PFSK-1 (cell line): Measurements from ENCODE around the gene PIK3CG.

Experiments
- FOXP2 ChIP-seq: optimal IDR thresholded peaks from 2 replicates; pipeline ENCODE3; 2011; ENCODE audit warnings: borderline replicate concordance, control low read depth, inconsistent platforms; ENCODE audit not compliant: insufficient read depth; ENCODE audit errors: extremely low read length, extremely low read depth
- POLR2AphosphoS5 ChIP-seq: IDR thresholded peaks from 2 replicates; pipeline ENCODE4 v1.6.1; 2012; ENCODE audit warnings: low read depth, mild to moderate bottlenecking, control low read depth, low read length, moderate library complexity
- SIN3A ChIP-seq: IDR thresholded peaks from 2 replicates; pipeline ENCODE4 v1.6.1; 2012; ENCODE audit warnings: mild to moderate bottlenecking, low read length, moderate library complexity, borderline replicate concordance; ENCODE audit not compliant: insufficient read depth
- TAF1 ChIP-seq: IDR thresholded peaks from 2 replicates; pipeline ENCODE4 v1.6.1; 2012; ENCODE audit warnings: low read length, control low read depth, borderline replicate concordance; ENCODE audit not compliant: insufficient read depth
- TF ChIP-seq, protein P1 (sequence below), 2 experiments: IDR thresholded peaks; 2 replicates each; pipeline versions ENCODE4 v1.6.1 to v1.8.0; 2011 to 2012; ENCODE audit warnings: low read depth in 2 of 2, low read length in 2 of 2, control low read depth in 1 of 2, inconsistent platforms in 1 of 2, mild to moderate bottlenecking in 1 of 2, moderate library complexity in 1 of 2; ENCODE audit not compliant: insufficient read depth in 1 of 2

PIK3CG gene

GRCh38 chr7:106926892-106927291 lies 61.8 kb downstream of the PIK3CG start:
- TF ChIP-seq, protein P1, sequence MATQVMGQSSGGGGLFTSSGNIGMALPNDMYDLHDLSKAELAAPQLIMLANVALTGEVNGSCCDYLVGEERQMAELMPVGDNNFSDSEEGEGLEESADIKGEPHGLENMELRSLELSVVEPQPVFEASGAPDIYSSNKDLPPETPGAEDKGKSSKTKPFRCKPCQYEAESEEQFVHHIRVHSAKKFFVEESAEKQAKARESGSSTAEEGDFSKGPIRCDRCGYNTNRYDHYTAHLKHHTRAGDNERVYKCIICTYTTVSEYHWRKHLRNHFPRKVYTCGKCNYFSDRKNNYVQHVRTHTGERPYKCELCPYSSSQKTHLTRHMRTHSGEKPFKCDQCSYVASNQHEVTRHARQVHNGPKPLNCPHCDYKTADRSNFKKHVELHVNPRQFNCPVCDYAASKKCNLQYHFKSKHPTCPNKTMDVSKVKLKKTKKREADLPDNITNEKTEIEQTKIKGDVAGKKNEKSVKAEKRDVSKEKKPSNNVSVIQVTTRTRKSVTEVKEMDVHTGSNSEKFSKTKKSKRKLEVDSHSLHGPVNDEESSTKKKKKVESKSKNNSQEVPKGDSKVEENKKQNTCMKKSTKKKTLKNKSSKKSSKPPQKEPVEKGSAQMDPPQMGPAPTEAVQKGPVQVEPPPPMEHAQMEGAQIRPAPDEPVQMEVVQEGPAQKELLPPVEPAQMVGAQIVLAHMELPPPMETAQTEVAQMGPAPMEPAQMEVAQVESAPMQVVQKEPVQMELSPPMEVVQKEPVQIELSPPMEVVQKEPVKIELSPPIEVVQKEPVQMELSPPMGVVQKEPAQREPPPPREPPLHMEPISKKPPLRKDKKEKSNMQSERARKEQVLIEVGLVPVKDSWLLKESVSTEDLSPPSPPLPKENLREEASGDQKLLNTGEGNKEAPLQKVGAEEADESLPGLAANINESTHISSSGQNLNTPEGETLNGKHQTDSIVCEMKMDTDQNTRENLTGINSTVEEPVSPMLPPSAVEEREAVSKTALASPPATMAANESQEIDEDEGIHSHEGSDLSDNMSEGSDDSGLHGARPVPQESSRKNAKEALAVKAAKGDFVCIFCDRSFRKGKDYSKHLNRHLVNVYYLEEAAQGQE (IDR thresholded peaks at IDR 0.05; ENCODE audit: insufficient read depth in 1 of 2, low read depth in 2 of 2, low read length in 2 of 2): no peak
- TF ChIP-seq TAF1: no peak
- TF ChIP-seq FOXP2: no peak
- no peak for TF ChIP-seq POLR2AphosphoS5
- TF ChIP-seq SIN3A: no peak

DNA sequence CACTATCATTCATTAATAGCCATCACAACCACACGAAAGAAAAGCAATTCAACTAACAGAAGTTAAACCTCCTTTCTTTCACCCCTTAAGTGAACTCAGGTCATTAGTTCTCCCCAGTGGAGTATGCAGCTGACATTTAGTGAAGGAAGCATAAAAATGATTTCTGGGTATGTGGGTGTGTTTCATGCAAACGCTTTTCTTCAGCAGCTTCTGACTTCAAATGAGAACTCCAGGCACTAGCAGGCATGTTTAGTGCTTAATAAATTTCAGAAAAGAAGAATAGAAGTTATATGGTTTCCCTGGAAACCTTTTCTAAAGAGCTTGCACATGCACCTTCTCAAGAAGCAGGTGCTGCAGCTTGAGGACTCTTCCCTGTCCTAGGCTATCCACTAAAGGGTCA lies 62.5 kb downstream of the PIK3CG start:
- TF ChIP-seq, protein P1 (IDR thresholded peaks at IDR 0.05; ENCODE audit: insufficient read depth in 1 of 2, low read depth in 2 of 2, low read length in 2 of 2): no peak
- TF ChIP-seq FOXP2 (no peak), SIN3A (no peak), POLR2AphosphoS5 (no peak), TAF1 (no peak)

GRCh38 chr7:106936236-106936635 lies 71.2 kb downstream of the PIK3CG start:
- TF ChIP-seq FOXP2: no peak
- no peak for TF ChIP-seq TAF1
- TF ChIP-seq SIN3A: no peak
- no peak for TF ChIP-seq POLR2AphosphoS5
- TF ChIP-seq, protein P1 (IDR thresholded peaks at IDR 0.05; ENCODE audit: insufficient read depth in 1 of 2, low read depth in 2 of 2, low read length in 2 of 2): no peak

- TF ChIP-seq SIN3A (no peak), TAF1 (no peak), FOXP2 (no peak), POLR2AphosphoS5 (no peak)
- TF ChIP-seq, protein P1 (IDR thresholded peaks at IDR 0.05; ENCODE audit: insufficient read depth in 1 of 2, low read depth in 2 of 2, low read length in 2 of 2): no peak
Measured at GRCh38 chr7:106938803-106939202, 73.7 kb downstream of the PIK3CG start.

DNA sequence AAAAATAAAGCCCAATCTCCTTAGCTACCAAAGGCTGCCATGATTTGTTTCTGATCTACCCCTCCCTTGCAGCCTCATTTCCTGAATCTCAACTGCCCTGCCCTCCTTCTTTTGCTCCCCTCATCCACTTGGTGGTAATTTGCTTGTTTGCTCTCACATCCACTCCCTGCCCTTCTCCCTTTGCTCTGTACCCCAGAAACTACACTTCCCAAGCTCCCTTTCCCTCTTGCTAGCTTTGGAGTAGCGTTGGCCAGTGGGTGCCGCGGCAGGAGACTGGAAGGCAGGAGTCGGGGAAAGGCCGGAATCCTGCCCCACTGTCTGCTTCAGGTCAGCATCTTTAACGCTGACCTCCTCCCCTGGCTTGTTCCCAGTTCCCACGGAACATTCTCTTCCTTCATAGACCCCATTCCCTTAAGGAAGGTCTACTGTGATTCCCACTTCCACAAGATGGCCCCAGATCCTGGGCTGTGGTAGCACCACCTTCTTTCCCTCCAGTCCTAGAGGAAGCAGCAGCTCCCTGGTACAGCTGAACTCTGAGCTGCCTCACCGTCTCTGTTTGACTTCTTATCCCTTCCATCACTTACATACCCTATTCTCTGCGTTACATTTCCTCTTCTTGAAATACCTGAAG lies 79.1 kb downstream of the PIK3CG start:
- TF ChIP-seq, protein P1 (IDR thresholded peaks at IDR 0.05; ENCODE audit: insufficient read depth in 1 of 2, low read depth in 2 of 2, low read length in 2 of 2): no peak
- TF ChIP-seq SIN3A (no peak), TAF1 (no peak)
